Measurements from ENCODE around the gene SNAP29.
"Not testable (repeated sequence)": the region's sequence is repeated elsewhere in the genome, so short reads cannot be mapped to it uniquely, and the experiment has no call there.

Gene SNAP29

GRCh38 chr22:20919718-20920117, 60.9 kb downstream of the SNAP29 start:
- Histone ChIP-seq H2AFZ (ENCODE audit: low read length, unreplicated experiment) (no peak overlapping the region), H3K36me3 (ENCODE audit: insufficient read depth, low read length) (no peaks in the 10 kb centered on the region), H3K4me1 (ENCODE audit: control insufficient read depth, insufficient read depth, low read length, unreplicated experiment) (peaks cover 9% of the 10 kb centered on the region), H3K27me3 (ENCODE audit: insufficient read depth, low read length) (no peaks in the 10 kb centered on the region), H3K4me3 (ENCODE audit: low read depth, low read length) (peak overlapping the region; percentile 95), H3K79me2 (ENCODE audit: control insufficient read depth, insufficient read depth, low read length, unreplicated experiment) (peaks cover 71% of the 10 kb centered on the region), H3K27ac (ENCODE audit: low read depth, low read length) (no peak overlapping the region)

GRCh38 chr22:20920881-20921203, 62.0 kb downstream of the SNAP29 start:
- H3K4me1 ChIP-seq (ENCODE audit: control insufficient read depth, insufficient read depth, low read length, unreplicated experiment) = peaks cover 9% of the 10 kb centered on the region
- H3K27me3 ChIP-seq (ENCODE audit: insufficient read depth, low read length) = no peaks in the 10 kb centered on the region
- H3K27ac ChIP-seq (ENCODE audit: low read depth, low read length) = no peak overlapping the region
- no peaks in the 10 kb centered on the region for H3K36me3 ChIP-seq (ENCODE audit: insufficient read depth, low read length)
- H3K79me2 ChIP-seq (ENCODE audit: control insufficient read depth, insufficient read depth, low read length, unreplicated experiment) = peaks cover 80% of the 10 kb centered on the region
- peak overlapping the region; percentile 95 for H3K4me3 ChIP-seq (ENCODE audit: low read depth, low read length)
- no peak overlapping the region for H2AFZ ChIP-seq (ENCODE audit: low read length, unreplicated experiment)

GRCh38 chr22:20922141-20922751, 63.4 kb downstream of the SNAP29 start:
- H3K79me2 ChIP-seq (ENCODE audit: control insufficient read depth, insufficient read depth, low read length, unreplicated experiment) = peaks cover 90% of the 10 kb centered on the region
- no peaks in the 10 kb centered on the region for H3K27me3 ChIP-seq (ENCODE audit: insufficient read depth, low read length)
- no peak overlapping the region for H2AFZ ChIP-seq (ENCODE audit: low read length, unreplicated experiment)
- no peaks in the 10 kb centered on the region for H3K36me3 ChIP-seq (ENCODE audit: insufficient read depth, low read length)
- no peak overlapping the region for H3K4me3 ChIP-seq (ENCODE audit: low read depth, low read length)
- H3K27ac ChIP-seq (ENCODE audit: low read depth, low read length) = no peak overlapping the region
- H3K4me1 ChIP-seq (ENCODE audit: control insufficient read depth, insufficient read depth, low read length, unreplicated experiment) = peaks cover 9% of the 10 kb centered on the region

GRCh38 chr22:20926243-20926642, 67.4 kb downstream of the SNAP29 start:
- Histone ChIP-seq H2AFZ (ENCODE audit: low read length, unreplicated experiment) (no peak overlapping the region), H3K27ac (ENCODE audit: low read depth, low read length) (no peak overlapping the region), H3K4me3 (ENCODE audit: low read depth, low read length) (no peak overlapping the region), H3K36me3 (ENCODE audit: insufficient read depth, low read length) (no peaks in the 10 kb centered on the region), H3K4me1 (ENCODE audit: control insufficient read depth, insufficient read depth, low read length, unreplicated experiment) (peaks cover 3% of the 10 kb centered on the region), H3K27me3 (ENCODE audit: insufficient read depth, low read length) (no peaks in the 10 kb centered on the region), H3K79me2 (ENCODE audit: control insufficient read depth, insufficient read depth, low read length, unreplicated experiment) (peaks cover 81% of the 10 kb centered on the region)

GRCh38 chr22:20927940-20928572, 69.2 kb downstream of the SNAP29 start:
- Histone ChIP-seq H3K27me3 (ENCODE audit: insufficient read depth, low read length) (no peaks in the 10 kb centered on the region), H3K79me2 (ENCODE audit: control insufficient read depth, insufficient read depth, low read length, unreplicated experiment) (peaks cover 78% of the 10 kb centered on the region), H2AFZ (ENCODE audit: low read length, unreplicated experiment) (no peak overlapping the region), H3K4me1 (ENCODE audit: control insufficient read depth, insufficient read depth, low read length, unreplicated experiment) (no peaks in the 10 kb centered on the region), H3K4me3 (ENCODE audit: low read depth, low read length) (no peak overlapping the region), H3K27ac (ENCODE audit: low read depth, low read length) (no peak overlapping the region), H3K36me3 (ENCODE audit: insufficient read depth, low read length) (no peaks in the 10 kb centered on the region)

GRCh38 chr22:20928573-20928967, 69.8 kb downstream of the SNAP29 start:
- Histone ChIP-seq H3K27ac (ENCODE audit: low read depth, low read length) (no peak overlapping the region), H3K36me3 (ENCODE audit: insufficient read depth, low read length) (no peaks in the 10 kb centered on the region), H3K4me1 (ENCODE audit: control insufficient read depth, insufficient read depth, low read length, unreplicated experiment) (no peaks in the 10 kb centered on the region), H3K79me2 (ENCODE audit: control insufficient read depth, insufficient read depth, low read length, unreplicated experiment) (peaks cover 77% of the 10 kb centered on the region), H3K27me3 (ENCODE audit: insufficient read depth, low read length) (no peaks in the 10 kb centered on the region), H2AFZ (ENCODE audit: low read length, unreplicated experiment) (no peak overlapping the region), H3K4me3 (ENCODE audit: low read depth, low read length) (no peak overlapping the region)

- H3K27ac ChIP-seq (ENCODE audit: low read depth, low read length) = no peak overlapping the region
- H3K36me3 ChIP-seq (ENCODE audit: insufficient read depth, low read length) = no peaks in the 10 kb centered on the region
- H2AFZ ChIP-seq (ENCODE audit: low read length, unreplicated experiment) = no peak overlapping the region
- H3K4me1 ChIP-seq (ENCODE audit: control insufficient read depth, insufficient read depth, low read length, unreplicated experiment) = no peaks in the 10 kb centered on the region
- H3K4me3 ChIP-seq (ENCODE audit: low read depth, low read length) = no peak overlapping the region
- peaks cover 77% of the 10 kb centered on the region for H3K79me2 ChIP-seq (ENCODE audit: control insufficient read depth, insufficient read depth, low read length, unreplicated experiment)
- no peaks in the 10 kb centered on the region for H3K27me3 ChIP-seq (ENCODE audit: insufficient read depth, low read length)
These were observed 71.2 kb downstream of the SNAP29 start for GRCh38 chr22:20930004-20930403.

- H3K27ac ChIP-seq (ENCODE audit: low read depth, low read length); H2AFZ ChIP-seq (ENCODE audit: low read length, unreplicated experiment); H3K4me3 ChIP-seq (ENCODE audit: low read depth, low read length); H3K4me1 ChIP-seq (ENCODE audit: control insufficient read depth, insufficient read depth, low read length, unreplicated experiment); H3K27me3 ChIP-seq (ENCODE audit: insufficient read depth, low read length); H3K36me3 ChIP-seq (ENCODE audit: insufficient read depth, low read length): not testable (repeated sequence)
- H3K79me2 ChIP-seq (ENCODE audit: control insufficient read depth, insufficient read depth, low read length, unreplicated experiment) = peaks cover 76% of the 10 kb centered on the region
These were observed 71.6 kb downstream of the SNAP29 start for GRCh38 chr22:20930435-20930834.

GRCh38 chr22:20931126-20931654, 72.4 kb downstream of the SNAP29 start:
- Histone ChIP-seq H3K79me2 (ENCODE audit: control insufficient read depth, insufficient read depth, low read length, unreplicated experiment) (peaks cover 73% of the 10 kb centered on the region), H2AFZ (ENCODE audit: low read length, unreplicated experiment) (no peak overlapping the region), H3K4me3 (ENCODE audit: low read depth, low read length) (no peak overlapping the region), H3K27ac (ENCODE audit: low read depth, low read length) (no peak overlapping the region), H3K36me3 (ENCODE audit: insufficient read depth, low read length) (no peaks in the 10 kb centered on the region), H3K4me1 (ENCODE audit: control insufficient read depth, insufficient read depth, low read length, unreplicated experiment) (no peaks in the 10 kb centered on the region), H3K27me3 (ENCODE audit: insufficient read depth, low read length) (no peaks in the 10 kb centered on the region)

- peaks cover 75% of the 10 kb centered on the region for H3K79me2 ChIP-seq (ENCODE audit: control insufficient read depth, insufficient read depth, low read length, unreplicated experiment)
- H3K4me3 ChIP-seq (ENCODE audit: low read depth, low read length) = no peak overlapping the region
- H2AFZ ChIP-seq (ENCODE audit: low read length, unreplicated experiment) = no peak overlapping the region
- no peaks in the 10 kb centered on the region for H3K27me3 ChIP-seq (ENCODE audit: insufficient read depth, low read length)
- H3K4me1 ChIP-seq (ENCODE audit: control insufficient read depth, insufficient read depth, low read length, unreplicated experiment) = no peaks in the 10 kb centered on the region
- no peaks in the 10 kb centered on the region for H3K36me3 ChIP-seq (ENCODE audit: insufficient read depth, low read length)
- H3K27ac ChIP-seq (ENCODE audit: low read depth, low read length) = no peak overlapping the region
These were observed 75.1 kb downstream of the SNAP29 start for GRCh38 chr22:20933910-20934309.

GRCh38 chr22:20935049-20935448, 76.2 kb downstream of the SNAP29 start:
- H3K27ac ChIP-seq (ENCODE audit: low read depth, low read length); H3K4me1 ChIP-seq (ENCODE audit: control insufficient read depth, insufficient read depth, low read length, unreplicated experiment); H3K27me3 ChIP-seq (ENCODE audit: insufficient read depth, low read length); H2AFZ ChIP-seq (ENCODE audit: low read length, unreplicated experiment); H3K36me3 ChIP-seq (ENCODE audit: insufficient read depth, low read length); H3K4me3 ChIP-seq (ENCODE audit: low read depth, low read length): not testable (repeated sequence)
- peaks cover 76% of the 10 kb centered on the region for H3K79me2 ChIP-seq (ENCODE audit: control insufficient read depth, insufficient read depth, low read length, unreplicated experiment)
